NCI-H2171 treated with DMSO at 0.1 percent for 48 hours (cell line): ENCODE data around the gene DLK2.
"Not testable (repeated sequence)": the region's sequence is repeated elsewhere in the genome, so short reads cannot be mapped to it uniquely, and the experiment has no call there.

Experiments used
- DNase-seq: peaks from one replicate; lab custom pipeline; 2025; lab: John Stamatoyannopoulos, UW

The DLK2 gene

DNA sequence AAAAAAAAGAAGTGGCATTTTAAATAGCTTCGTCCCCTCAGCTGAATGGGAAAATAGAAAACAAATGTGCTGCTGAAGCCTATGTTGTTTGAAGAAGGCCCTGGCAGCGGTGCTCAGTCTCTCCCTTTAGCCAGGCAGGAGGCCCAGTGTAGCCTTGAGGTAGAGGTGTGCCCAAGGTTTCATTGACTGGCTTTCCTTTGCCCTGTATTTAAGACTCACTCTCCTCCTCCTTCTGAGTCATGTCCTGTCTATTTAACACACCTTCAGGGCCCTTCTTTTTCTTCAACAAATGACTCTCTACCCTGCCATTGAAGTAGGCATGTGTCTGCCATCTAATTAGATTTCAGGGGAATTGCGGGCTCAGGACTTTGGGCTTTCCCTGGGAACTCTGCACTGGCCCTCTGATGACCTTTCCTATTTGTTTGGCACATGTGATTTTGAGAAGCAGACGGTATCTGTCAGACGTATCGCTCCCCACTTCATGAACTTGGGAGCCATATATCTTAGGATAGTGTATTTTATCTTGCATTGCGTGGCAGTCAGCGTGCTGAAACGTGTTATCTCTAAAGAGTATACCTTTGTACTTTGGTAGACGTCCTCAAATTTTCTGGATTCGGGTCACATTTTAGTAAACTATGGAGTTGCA is 26.4 kb upstream of the DLK2 start:
- no peak for DNase-seq

DNA sequence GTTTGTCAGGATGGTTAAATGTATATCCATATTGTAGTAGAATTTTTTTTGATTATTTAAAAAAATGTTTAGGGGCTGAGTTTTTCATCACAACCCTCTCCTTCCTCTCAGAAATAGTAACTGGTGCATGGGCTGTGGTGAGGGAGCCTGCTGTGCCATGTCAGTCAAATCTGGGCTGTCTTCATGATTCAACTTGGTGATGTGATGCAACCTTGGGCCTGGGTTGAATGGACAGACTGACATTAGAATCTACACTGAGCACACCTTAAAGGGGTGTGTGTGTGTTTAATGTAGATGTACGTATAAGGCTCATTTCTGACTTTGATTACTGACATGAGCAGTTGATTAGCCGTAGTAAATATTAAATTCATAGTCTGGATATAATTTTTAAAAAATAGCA is 25.7 kb upstream of the DLK2 start:
- DNase-seq = no peak

DNA sequence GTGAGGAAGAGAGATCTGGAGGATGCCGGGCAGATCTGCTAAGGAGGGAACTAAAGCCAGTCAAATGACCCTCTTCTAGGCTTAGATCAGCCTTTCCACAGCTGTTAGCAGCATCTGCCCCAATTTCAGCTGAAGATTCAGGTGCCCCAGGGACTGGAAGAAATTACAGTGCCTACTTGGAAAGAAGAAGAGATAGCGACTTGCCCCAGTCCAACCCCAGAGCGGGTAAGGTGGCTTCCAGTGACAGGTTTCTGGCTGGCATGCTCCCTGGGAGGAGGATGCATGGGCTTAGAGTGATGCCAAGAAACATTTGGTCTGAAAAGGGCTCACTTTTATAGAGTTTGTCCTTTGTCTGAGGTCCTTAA is 22.6 kb upstream of the DLK2 start:
- DNase-seq = peak; percentile 51

DNA sequence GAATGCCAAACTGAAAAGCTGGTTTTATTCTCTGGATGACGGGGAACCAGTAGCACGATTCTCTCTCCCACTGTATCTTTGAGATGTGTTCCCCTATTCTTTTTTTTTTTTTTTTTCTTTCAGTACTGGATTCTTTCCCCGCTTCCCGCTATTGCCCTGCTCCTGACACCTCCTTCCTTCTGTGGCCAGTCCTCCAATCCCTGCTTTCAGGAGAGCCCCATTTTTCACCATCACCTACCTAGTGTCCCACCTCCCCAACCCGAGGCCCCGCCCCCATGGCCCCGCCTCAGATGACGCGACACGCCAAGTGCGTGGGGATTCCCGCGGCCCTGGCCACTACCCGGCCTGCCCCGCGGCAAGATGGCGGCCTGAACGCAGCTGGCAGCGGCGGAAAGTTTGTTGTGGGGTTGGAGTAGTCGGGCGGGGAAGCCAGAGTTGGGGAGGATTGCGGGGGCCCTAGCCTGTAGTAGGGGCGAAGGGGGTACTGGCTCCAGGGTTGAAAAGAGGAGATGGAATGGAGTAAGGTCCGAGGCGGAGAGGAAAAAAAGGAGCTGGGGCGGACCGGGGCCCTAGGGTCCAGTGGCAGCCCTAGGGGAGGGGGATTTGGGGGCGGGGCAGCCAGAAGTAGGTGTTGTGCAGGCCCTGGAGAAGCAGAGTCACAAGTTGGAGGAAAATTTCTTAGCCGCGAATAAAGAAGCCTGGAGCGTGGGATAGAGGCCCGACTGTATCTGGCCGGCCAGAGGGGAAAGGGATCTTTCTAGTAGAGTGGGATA is 22.1 kb upstream of the DLK2 start, which contains the start of gene TJAP1:
Gene TJAP1 (plus strand): TSS at position 336 of the 773 bp plus-strand sequence. CDS start 21,432 bp downstream, outside the sequence.
- DNase-seq = peak; percentile 95

DNA sequence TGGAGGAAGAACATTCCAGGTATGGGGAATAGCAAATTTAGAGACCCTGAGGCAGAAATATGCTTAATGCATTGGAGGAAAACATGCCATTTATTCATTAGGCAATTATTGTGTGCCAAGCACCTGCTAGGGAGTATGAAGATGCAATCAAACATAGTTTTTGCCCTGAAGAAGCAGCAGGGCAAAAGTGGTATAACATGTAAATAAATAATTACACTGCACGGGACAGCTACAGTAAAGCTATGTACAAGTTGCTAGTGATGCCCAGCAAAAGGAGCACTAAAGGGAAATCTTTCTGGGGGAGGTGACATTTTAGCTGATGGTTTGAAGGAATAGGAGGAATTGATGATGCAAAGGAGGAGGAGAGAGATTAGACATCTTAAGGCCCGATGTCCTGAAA is 21.4 kb upstream of the DLK2 start:
- DNase-seq = no peak

DNA sequence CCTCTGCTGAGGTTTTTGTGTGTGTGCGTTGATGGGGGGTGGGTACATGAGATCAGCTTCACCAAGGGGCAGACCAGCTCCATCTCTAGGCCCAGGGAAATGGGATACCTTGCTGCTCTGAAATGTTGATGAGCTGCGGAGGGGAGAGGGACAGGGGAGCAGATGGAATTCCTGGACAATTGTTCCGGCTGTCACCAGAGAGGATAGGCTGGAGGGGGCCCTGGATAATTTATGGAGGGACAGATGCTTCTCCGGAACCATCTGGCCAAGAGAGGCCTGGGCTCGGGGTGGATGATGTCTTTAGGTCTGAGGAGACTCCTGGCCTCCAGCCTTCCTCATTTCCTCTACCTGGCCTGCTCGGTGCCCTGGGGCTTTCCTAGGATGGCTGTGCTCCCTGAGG is 20.2 kb upstream of the DLK2 start:
- DNase-seq = peak; percentile 67

DNA sequence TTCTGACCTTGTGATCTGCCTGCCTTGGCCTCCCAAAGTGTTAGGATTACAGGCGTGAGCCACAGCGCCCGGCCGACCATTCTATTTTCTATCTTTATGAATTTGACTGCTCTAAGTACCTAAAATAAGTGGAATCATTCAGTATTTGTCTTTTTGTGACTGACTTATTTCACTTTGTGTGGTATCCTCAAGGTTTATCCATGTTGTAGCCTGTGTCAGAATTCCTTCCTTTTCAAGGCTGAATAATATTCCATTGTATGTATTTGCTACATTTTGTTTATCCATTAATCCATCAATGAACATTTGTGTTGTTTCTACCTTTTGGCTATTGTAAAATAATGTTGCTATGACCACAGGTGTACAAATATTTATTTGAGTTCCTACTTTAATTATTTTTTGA is 17.2 kb upstream of the DLK2 start:
- no peak for DNase-seq

DNA sequence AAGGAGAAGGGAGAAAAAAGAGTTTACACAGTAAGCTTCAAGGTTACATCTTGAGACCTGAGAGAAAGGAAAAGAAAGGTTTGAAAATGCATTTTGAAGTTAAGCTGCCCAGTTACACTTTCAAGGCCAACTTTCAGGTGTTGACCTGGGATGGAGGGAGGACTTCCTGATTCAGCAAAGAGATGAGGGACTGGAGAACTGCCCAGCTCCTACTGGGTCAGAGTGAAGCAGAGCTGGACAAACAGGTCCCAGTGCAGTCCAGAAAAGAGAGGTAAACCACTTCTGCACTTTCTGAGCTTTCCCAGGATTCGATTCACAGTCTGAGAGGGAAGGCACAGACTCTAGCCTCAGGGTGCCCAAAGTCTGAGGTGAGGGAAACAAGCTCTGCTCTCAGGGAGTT is 16.1 kb upstream of the DLK2 start:
- DNase-seq = no peak

DNA sequence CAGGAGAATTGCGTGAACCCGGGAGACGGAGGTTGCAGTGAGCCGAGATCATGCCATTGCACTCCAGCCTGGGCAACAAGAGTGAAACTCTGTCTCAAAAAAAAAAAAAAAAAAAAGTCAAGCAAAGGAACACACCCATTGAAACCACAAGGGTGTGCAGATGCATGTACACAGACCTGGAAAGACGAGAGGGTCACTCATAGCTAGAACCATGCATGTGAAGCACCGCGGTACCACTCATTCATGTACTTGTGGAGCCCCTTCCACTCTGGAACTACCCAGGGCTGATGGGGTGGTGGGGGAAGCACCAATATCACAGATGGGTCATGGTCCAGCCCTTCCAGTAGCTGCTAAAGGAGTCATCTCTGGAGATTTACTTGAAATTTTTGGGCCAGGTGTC is 14.6 kb upstream of the DLK2 start:
- DNase-seq = no peak

DNA sequence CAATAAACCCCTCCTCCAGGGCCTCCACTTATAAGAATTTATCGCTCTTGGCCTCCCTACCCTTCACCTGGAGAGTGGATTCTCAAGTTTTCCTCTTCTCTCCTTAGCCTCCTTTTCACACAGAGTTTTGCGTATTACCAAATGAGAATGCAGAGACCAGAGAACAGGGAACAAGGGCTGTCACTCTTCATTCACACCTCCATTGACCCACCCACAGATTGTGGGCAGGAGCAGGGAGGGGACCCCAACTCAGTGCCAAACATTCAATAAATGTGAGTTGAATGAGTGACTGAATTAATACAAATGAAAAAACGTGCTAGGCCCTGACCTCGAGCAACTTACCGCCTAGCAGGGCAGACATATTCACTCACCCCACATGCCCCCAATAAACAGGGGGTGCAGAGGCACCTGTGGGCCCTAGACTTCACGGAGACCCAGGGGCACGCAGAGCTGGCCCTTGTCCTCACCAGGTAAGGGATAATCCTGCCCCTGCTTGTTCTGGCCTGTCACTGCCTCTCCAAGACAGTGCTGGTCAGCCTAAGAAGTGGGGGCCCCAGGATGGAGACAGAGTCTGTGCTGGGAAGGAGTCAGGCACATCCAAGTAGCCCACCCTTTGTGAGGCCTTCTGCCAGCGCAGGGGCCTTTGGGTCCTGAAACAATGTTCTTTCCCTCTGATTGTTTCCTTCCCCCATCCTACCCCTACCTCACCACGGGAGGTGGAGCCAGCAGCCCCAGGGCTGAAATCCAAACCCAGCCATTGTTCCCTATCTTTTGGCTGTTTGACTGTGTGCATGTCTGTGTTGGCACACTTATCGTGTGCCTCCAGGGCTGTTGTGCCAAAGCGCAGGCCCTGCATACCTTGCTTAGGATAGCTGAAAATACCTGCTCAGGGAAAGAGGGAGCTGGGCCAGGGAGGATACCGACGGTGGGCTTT is 13.7 kb upstream of the DLK2 start:
- DNase-seq = no peak

DNA sequence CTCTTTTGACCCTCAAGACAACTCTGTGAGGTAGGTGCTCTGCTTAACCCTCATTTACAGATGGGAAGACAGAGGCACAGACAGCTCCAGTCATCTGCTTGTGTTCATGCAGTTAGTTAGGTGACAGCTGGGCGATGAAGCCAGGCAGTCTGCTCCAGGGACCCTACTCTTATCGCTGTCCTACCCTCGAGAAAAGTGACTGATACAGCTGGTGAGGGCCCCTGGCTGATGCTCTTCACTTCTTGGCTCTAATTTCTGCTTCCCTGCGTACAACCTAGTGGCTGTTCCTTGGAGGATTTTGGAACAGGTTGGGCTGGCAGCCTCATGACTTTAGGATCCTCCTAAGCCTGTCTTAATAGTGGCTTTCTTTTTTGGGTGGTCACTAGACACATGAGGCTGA is 12.9 kb upstream of the DLK2 start:
- peak; percentile 66 for DNase-seq

DNA sequence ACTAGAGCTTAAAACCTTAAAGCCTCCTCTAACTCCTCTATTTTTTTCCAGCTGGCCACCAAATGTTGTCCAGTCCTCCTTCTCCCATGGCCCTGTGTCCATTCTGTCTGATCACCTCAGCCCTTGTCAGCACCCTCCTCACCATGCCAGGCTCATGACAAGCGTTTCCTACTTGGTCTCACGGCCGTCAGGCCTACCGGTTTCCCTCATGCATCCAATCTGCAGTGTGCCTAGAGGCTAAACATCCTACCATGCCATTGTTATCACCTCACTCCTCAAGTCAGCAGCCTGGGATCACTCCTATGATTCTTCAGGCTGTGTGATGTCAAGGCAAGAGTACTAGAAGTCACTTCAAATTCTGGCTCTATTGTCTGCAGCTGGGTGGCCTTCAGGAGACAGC is 12.4 kb upstream of the DLK2 start:
- no peak for DNase-seq

DNA sequence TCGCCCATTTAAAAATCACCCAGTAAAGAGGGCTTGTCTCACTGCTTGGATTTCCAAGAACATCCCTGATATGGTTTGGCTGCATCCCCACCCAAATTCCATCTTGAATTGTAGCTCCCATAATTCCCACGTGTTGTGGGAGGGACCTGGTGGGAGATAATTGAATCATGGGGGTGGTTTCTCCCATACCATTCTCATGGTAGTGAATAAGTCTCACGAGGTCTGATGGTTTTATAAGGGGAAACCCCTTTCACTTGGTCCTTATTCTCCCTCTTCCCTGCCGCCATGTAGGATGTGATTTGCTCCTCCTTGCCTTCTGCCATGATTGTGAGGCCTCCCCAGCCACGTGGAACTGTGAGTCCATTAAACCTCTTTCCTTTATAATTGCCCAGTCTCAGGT is 11.9 kb upstream of the DLK2 start:
- not testable (repeated sequence) for DNase-seq

DNA sequence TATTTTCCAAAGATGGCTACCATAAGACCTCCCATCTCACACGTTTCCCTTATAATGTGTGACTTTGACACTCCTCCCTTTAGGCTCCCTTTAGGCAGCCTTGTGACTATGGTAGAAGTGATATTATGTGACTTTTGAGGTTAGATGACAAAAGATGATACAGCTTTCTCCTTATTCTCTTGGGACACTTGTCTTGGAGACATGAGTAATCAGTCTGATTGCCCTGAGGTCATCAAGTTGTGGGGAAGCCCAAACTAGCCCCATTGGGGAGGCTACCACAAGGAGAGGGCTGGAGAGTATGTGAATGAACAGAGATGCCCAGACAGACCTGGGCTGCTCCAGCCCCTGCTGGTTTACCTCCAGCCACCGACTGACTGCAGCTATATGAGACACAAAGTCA is 10.6 kb upstream of the DLK2 start:
- no peak for DNase-seq

DNA sequence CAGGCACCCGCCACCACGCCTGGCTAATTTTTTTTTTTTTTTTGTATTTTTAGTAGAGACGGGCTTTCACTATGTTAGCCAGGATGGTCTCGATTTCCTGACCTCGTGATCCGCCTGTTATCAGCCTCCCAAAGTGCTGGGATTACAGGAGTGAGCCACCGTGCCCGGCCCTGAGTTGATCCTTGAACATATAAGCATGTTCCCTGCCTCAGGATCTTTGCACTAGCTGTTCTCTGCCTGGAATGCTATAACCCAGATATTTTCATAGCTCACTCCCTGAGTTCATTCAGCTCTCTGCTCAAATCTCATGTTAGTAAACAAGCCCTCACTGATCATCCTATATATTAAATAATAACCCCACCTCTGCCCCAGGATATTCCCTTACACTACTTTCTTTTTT is 9.0 kb upstream of the DLK2 start:
- DNase-seq = no peak

DNA sequence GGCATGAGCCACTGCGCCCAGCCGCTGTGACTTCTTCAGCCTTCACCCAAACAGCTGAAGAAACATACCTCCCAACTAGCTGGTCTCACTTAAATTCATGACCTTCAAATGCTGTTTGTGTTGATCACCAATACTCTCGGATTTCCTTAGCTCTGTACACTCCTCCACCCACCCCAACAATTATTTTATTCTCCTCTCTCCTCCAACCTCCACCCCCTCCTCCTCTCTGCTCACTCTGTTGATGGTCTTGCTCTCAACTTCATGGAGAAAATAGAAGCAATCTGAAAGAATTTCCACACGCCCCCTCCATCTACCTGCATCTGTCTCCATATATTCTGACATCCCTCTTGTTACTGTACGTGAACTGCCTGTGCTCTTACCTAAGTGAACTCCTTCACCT is 6.6 kb upstream of the DLK2 start:
- DNase-seq = no peak

DNA sequence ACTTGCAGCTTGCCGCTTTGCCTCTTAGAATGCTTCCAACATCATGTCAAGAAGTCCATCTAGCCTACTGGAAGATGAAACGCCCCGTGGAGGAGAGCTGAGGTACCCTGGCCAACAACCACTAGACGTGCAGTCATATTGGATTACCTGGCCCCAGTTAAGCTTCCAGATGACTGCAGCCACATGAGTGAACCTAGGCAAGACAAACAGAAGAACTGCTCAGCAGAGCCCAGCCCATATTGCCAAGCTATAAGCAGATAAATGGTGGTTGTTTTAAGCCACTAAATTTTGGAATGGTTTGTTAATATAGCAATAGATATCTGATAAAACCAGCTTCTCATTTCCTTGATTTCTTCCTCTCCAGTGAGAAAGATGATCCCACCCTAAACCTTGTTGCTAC is 4.7 kb upstream of the DLK2 start:
- no peak for DNase-seq

DNA sequence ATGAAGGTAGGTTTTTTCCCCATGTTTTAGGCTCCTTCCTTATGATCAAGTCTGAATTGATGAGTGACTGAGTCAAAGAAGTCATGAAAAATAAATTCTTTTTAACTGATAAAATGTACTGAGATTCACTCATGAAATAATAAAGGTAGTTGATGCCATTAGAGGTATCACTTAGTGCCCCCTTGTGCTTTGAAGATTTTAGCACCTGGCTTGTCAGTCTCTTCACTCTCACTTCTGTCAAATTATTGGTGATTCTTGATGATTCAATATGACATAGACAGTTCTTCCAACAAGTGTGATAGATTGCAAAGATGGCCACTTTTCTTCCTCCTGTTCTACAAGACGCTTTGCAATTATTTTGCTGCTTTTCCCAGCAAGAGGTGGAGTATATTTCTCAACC is 4.2 kb upstream of the DLK2 start:
- no peak for DNase-seq

DNA sequence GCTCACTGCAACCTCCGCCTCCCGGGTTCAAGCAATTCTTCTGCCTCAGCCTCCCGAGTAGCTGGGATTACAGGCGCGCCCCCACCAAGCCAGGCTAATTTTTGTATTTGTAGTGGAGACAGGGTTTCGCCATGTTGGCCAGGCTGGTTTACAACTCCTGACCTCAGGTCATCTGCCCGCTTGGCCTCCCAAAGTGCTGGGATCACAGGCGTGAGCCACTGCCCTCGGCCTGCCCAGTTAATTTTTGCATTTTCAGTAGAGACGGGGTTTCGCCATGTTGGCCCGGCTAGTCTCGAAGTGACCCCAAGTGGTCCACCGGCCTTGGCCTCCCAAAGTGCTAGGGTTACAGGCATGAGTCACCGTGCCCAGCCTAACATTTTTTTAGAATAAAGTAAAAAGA is 2.8 kb upstream of the DLK2 start:
- DNase-seq = not testable (repeated sequence)

DNA sequence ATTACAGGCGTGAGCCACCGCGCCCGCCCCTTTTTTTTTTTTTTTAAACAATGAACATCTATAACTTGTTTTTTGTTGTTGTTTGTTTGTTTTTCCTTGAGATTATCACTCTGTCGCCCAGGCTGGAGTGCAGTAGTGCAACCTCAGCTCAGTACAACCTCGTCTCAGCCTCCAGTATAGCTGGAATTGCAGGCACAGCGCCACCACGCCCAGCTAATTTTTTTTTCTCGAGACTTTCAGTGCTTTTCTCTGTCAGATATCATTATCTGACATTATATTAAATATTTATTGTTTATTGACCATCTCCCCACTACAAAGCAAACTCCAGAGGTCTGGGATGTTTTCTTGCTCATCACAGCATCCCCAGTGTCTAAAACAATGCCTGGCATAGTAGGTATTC is 2.3 kb upstream of the DLK2 start:
- DNase-seq = peak; percentile 4

DNA sequence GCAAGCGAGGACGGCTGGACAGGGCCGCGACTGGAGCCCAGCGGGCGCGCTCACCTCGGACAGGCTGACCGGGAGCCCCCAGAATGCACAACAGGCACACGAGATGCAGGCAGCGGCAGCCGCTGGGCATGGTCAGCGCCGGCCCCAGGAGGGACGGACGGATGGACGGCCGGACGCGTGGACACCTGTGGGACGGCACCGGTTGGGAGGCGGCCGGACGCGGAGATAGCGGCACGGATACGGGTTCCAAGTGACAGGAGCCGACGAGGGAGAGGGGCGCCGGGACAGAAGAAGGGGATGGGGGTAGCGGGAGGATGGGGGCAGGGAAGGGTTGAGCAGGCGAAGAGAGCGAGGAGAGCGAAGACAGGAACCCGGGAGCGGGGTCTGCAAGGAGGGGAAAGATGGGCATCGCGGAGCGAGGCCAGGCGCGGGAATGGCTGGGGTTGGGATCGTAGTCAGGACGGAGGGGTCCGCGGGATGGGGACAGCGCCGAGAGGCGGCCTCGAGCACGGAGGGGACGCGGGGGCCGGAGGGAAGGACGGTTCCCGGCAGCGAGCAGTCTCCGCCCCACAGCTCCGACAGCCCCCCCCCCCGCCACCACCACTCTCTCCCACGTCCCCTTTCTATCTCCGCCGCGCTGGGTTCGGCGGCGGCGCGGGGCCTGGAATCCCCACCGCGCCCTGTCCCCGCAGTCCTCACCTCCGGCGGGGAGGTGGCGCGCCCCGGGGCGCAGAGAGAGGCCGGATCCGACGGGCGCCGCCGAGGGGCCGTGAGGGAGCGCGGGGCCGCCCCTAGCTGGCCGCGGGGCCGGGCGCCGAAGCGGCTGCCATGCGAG is 435 bp downstream of the DLK2 start:
- DNase-seq = peak; percentile 55

DNA sequence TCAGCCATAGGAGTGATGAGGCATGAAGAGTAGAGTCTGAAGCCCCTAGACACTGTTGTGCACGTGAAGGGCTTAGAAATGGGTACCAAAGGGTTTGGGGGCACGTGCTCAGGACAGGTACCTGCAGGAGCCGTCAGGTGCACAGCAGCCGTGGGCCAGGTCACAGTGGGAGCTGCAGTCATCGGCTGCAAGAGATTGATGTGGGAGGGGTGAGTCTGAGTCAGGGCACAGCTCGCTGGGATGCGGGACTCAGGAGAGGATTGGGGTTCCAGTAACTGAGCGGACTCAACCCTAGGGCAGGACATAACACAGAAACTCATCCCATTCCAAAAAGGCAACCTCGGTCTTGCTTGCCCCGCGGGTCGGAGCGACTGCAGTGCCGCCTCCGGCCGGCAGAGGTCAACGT is 1.1 kb downstream of the DLK2 start:
- DNase-seq = peak; percentile 28
